SK-N-SH treated with all-trans-retinoic acid at 6 μM for 48 hours (cell line): ENCODE results near the gene PDILT.

Experiments used
- ATAC-seq: fragments of 200-7000 bp; cut with Tn5 transposase; 3 replicates; pipeline ENCODE4 v1.9.1; 2020; ENCODE audit warnings: mild to moderate bottlenecking, moderate library complexity
- ARNTL ChIP-seq: fragments of 450-650 bp; formaldehyde crosslinking; IDR thresholded peaks from 2 replicates; pipeline ENCODE4 v1.5.0; 2020; ENCODE audit warnings: low read depth, mild to moderate bottlenecking, moderate library complexity, borderline replicate concordance
- BACH2 ChIP-seq: fragments of 250-450 bp; sonication (Bioruptor Pico); IDR thresholded peaks from 2 replicates; pipeline ENCODE4 v1.9.0; 2021; ENCODE audit warnings: mild to moderate bottlenecking, borderline replicate concordance
- CREB5 ChIP-seq: fragments of 250-450 bp; sonication (Bioruptor Pico); IDR thresholded peaks from 2 replicates; pipeline ENCODE4 v1.5.1; 2020; ENCODE audit warnings: low read depth, mild to moderate bottlenecking, moderate library complexity
- CSDC2 ChIP-seq: fragments of 250-450 bp; sonication (Bioruptor Pico); IDR thresholded peaks from 2 replicates; pipeline ENCODE4 v1.5.0; 2020; ENCODE audit warnings: mild to moderate bottlenecking, moderate library complexity
- CSRNP3 ChIP-seq: fragments of 250-450 bp; sonication (Bioruptor Pico); IDR thresholded peaks from 2 replicates; pipeline ENCODE4 v1.5.1; 2021; ENCODE audit warnings: mild to moderate bottlenecking, moderate library complexity
- ESRRG ChIP-seq: fragments of 250-450 bp; sonication (Bioruptor Pico); IDR thresholded peaks from 2 replicates; pipeline ENCODE4 v1.6.1; 2021; ENCODE audit warnings: mild to moderate bottlenecking
- ISL1 ChIP-seq: fragments of 250-450 bp; sonication (Bioruptor Pico); IDR thresholded peaks from 2 replicates; pipeline ENCODE4 v2.1.2; 2022; ENCODE audit warnings: mild to moderate bottlenecking, moderate library complexity
- PATZ1 ChIP-seq: fragments of 250-450 bp; sonication (Bioruptor Pico); IDR thresholded peaks from 2 replicates; pipeline ENCODE4 v1.8.0; 2020; ENCODE audit warnings: mild to moderate bottlenecking, moderate library complexity, borderline replicate concordance
- POU6F1 ChIP-seq: fragments of 250-450 bp; sonication (Bioruptor Pico); IDR thresholded peaks from 2 replicates; pipeline ENCODE4 v1.8.0; 2021; ENCODE audit warnings: low read depth, mild to moderate bottlenecking, moderate library complexity, borderline replicate concordance
- PPARA ChIP-seq: fragments of 250-450 bp; sonication (Bioruptor Pico); IDR thresholded peaks from 2 replicates; pipeline ENCODE4 v1.5.0; 2020; ENCODE audit warnings: mild to moderate bottlenecking, borderline replicate concordance
- RARB ChIP-seq: fragments of 250-450 bp; sonication (Bioruptor Pico); IDR thresholded peaks from 2 replicates; pipeline ENCODE4 v1.8.0; 2021; ENCODE audit warnings: mild to moderate bottlenecking, moderate library complexity
- TCF4 ChIP-seq: fragments of 250-450 bp; sonication (Bioruptor Pico); IDR thresholded peaks from 2 replicates; pipeline ENCODE4 v1.8.0; 2021; ENCODE audit warnings: mild to moderate bottlenecking, moderate library complexity, borderline replicate concordance
- TOX ChIP-seq: fragments of 250-450 bp; sonication (Bioruptor Pico); IDR thresholded peaks from 2 replicates; pipeline ENCODE4 v1.8.0; 2021; ENCODE audit warnings: mild to moderate bottlenecking, moderate library complexity, borderline replicate concordance
- TSHZ2 ChIP-seq: fragments of 250-450 bp; sonication (Bioruptor Pico); IDR thresholded peaks from 2 replicates; pipeline ENCODE4 v1.5.0; 2020; ENCODE audit warnings: mild to moderate bottlenecking, moderate library complexity
- ZC3H10 ChIP-seq: fragments of 250-450 bp; sonication (Bioruptor Pico); IDR thresholded peaks from 2 replicates; pipeline ENCODE4 v1.5.1; 2021; ENCODE audit warnings: mild to moderate bottlenecking, moderate library complexity
- ZFP3 ChIP-seq: fragments of 250-450 bp; sonication (Bioruptor Pico); IDR thresholded peaks from 2 replicates; pipeline ENCODE4 v1.5.0; 2020; ENCODE audit warnings: mild to moderate bottlenecking, moderate library complexity
- ZFP30 ChIP-seq: fragments of 450-650 bp; formaldehyde crosslinking; IDR thresholded peaks from 2 replicates; pipeline ENCODE4 v1.5.0; 2022; ENCODE audit warnings: mild to moderate bottlenecking, moderate library complexity
- ZNF565 ChIP-seq: fragments of 450-650 bp; formaldehyde crosslinking; conservative IDR thresholded peaks from 2 replicates; pipeline ENCODE4 v1.5.0; 2020; ENCODE audit warnings: low read depth, mild to moderate bottlenecking, moderate library complexity
- ZNF70 ChIP-seq: fragments of 450-650 bp; formaldehyde crosslinking; IDR thresholded peaks from 2 replicates; pipeline ENCODE4 v1.5.0; 2020; ENCODE audit warnings: mild to moderate bottlenecking, moderate library complexity
- ZNF8 ChIP-seq: fragments of 450-650 bp; formaldehyde crosslinking; IDR thresholded peaks from 2 replicates; pipeline ENCODE4 v1.5.0; 2020; ENCODE audit warnings: mild to moderate bottlenecking, moderate library complexity

PDILT gene

GRCh38 chr16:20318437-20318836, 86.1 kb downstream of the PDILT start:
- ATAC-seq = no peak
- no peak for TF ChIP-seq TOX (CRISPR knock-in tag)
- no peak for TF ChIP-seq CREB5 (CRISPR knock-in tag)
- TF ChIP-seq ZFP30 (CRISPR knock-in tag) = no peak
- TF ChIP-seq PATZ1 (CRISPR knock-in tag) = no peak
- TF ChIP-seq BACH2 (CRISPR knock-in tag) = no peak
- TF ChIP-seq RARB = no peak
- TF ChIP-seq PPARA (CRISPR knock-in tag) = no peak
- TF ChIP-seq ARNTL (CRISPR knock-in tag) = no peak
- no peak for TF ChIP-seq POU6F1
- TF ChIP-seq ZNF8 = no peak
- no peak for TF ChIP-seq ZNF70 (CRISPR knock-in tag)
- no peak for TF ChIP-seq ZC3H10 (CRISPR knock-in tag)
- TF ChIP-seq TSHZ2 (CRISPR knock-in tag) = no peak
- no peak for TF ChIP-seq ESRRG (CRISPR knock-in tag)
- TF ChIP-seq, all 23 proteins: peak for 0

- no peak for TF ChIP-seq TCF4 (CRISPR knock-in tag)
- no peak for TF ChIP-seq ZFP3
- TF ChIP-seq ZNF565 (CRISPR knock-in tag) = no peak
- TF ChIP-seq ISL1 (CRISPR knock-in tag) = no peak
- no peak for TF ChIP-seq TSHZ2 (CRISPR knock-in tag)
- no peak for TF ChIP-seq TOX (CRISPR knock-in tag)
- TF ChIP-seq CSRNP3 (CRISPR knock-in tag) = no peak
- no peak for TF ChIP-seq BACH2 (CRISPR knock-in tag)
- no peak for TF ChIP-seq CSDC2 (CRISPR knock-in tag)
- TF ChIP-seq CREB5 (CRISPR knock-in tag) = no peak
- no peak for ATAC-seq
Measured at GRCh38 chr16:20318006-20318405, 86.5 kb downstream of the PDILT start.
